GM19395 (cell line): Measurements from ENCODE around the gene CEP72.

Source experiments
- ATAC-seq: cut with Tn5 transposase; IDR thresholded peaks from one replicate; pipeline ENCODE4 v1.9.1; 2021; ENCODE audit warnings: mild to moderate bottlenecking, moderate library complexity; ENCODE audit not compliant: unreplicated experiment

The CEP72 gene

GRCh38 chr5:635306-636055 lies 23.3 kb downstream of the CEP72 start:
- no peak for ATAC-seq

- ATAC-seq = no peak
Measured at GRCh38 chr5:636951-637350, 24.8 kb downstream of the CEP72 start.

GRCh38 chr5:637581-638450 lies 25.7 kb downstream of the CEP72 start:
- no peak for ATAC-seq

GRCh38 chr5:638501-639252 lies 26.5 kb downstream of the CEP72 start:
- no peak for ATAC-seq

GRCh38 chr5:639253-639530 lies 27.1 kb downstream of the CEP72 start:
- no peak for ATAC-seq

- ATAC-seq = no peak
Measured at GRCh38 chr5:639584-640213, 27.6 kb downstream of the CEP72 start.

- ATAC-seq = no peak
Measured at GRCh38 chr5:640461-641330, 28.6 kb downstream of the CEP72 start.

- no peak for ATAC-seq
Measured at GRCh38 chr5:641331-641765, 29.2 kb downstream of the CEP72 start.

GRCh38 chr5:642481-642880 lies 30.3 kb downstream of the CEP72 start:
- no peak for ATAC-seq

- ATAC-seq = peak; percentile 44
Measured at GRCh38 chr5:643351-643801, 31.2 kb downstream of the CEP72 start.

- ATAC-seq = peak; percentile 92
Measured at GRCh38 chr5:643811-644271, 31.7 kb downstream of the CEP72 start.

GRCh38 chr5:644509-644908 lies 32.4 kb downstream of the CEP72 start:
- ATAC-seq = no peak

- ATAC-seq = no peak
Measured at GRCh38 chr5:644971-645370, 32.8 kb downstream of the CEP72 start.

- no peak for ATAC-seq
Measured at GRCh38 chr5:645421-645820, 33.3 kb downstream of the CEP72 start.

- ATAC-seq = no peak
Measured at GRCh38 chr5:646396-647201, 34.5 kb downstream of the CEP72 start.

GRCh38 chr5:647311-647710 lies 35.2 kb downstream of the CEP72 start:
- no peak for ATAC-seq

GRCh38 chr5:647727-648126 lies 35.6 kb downstream of the CEP72 start:
- no peak for ATAC-seq

GRCh38 chr5:651296-652022 lies 39.3 kb downstream of the CEP72 start:
- ATAC-seq = no peak
